ENCODE data around the gene HES4. TPM values are rescaled to one million over a fixed set of nuclear protein-coding genes. Genes with fewer than 3 reads are reported as not detected.
A peak's percentile ranks its signal among the peaks of the same experiment; 100 is the strongest.

Gene HES4
- total and polyA plus RNA-seq, 2 of the 13 experiments (the other 11 are each of a cell fraction or from before 2014, with no cell fraction given): 8.8 to 10.6 TPM

DNA sequence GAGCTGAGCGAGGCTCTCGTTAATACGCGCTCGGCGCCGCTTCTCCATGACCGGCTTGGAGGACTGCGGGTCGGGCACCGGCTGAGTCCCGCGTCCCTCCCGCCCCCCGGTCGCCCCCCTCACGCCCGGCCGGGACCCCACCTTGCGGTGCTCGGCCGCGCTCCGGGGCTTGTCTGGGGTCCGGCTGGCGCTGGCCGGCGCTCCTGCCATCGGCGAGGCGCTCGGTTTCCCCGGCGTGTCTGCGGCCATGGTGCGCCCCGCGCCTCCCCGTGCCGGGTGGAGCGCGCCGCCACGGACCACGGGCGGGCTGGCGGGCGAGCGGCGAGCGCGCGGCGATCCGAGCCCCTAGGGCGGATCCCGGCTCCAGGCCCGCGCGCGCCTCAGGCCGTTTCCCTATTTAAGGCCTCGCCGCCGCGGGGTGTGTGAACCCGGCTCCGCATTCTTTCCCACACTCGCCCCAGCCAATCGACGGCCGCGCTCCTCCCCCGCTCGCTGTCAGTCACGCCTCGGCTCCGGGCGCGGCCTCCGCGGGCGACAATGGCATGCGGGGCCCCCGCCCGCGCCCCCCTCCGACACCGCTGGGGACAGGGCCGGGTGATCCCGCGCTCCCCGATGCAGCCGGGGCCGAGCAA lies at the start of gene HES4 (continued):
- TF ChIP-seq RAD21 (CRISPR knock-in tag; IDR thresholded peaks at IDR 0.05): peak; percentile 17; the same call in 1 of the 2 replicates
- TF ChIP-seq ZNF724P (CRISPR knock-in tag; IDR thresholded peaks at IDR 0.05; ENCODE audit: borderline replicate concordance): no peak
- 0 out of 2 replicates have a peak, but pooled peaks have one; percentile 4 for TF ChIP-seq SMAD3 (CRISPR knock-in tag; IDR thresholded peaks at IDR 0.05)
- 0 out of 2 replicates have a peak, but pooled peaks have one; percentile 20 for TF ChIP-seq HIVEP1 (CRISPR knock-in tag; IDR thresholded peaks at IDR 0.05)
- peak; percentile 4; the same call in 1 of the 2 replicates for TF ChIP-seq IRF2 (CRISPR knock-in tag; IDR thresholded peaks at IDR 0.05)
- no peak for TF ChIP-seq SOX13 (IDR thresholded peaks at IDR 0.05)
- peak in 1 of 2 experiments; percentile 42; a peak in 1 of 4 replicates for TF ChIP-seq SOX13 (CRISPR knock-in tag; conservative IDR thresholded peaks at IDR 0.05 in 1 of 2, IDR thresholded peaks at IDR 0.05 in 1 of 2)
- TF ChIP-seq SRF (IDR thresholded peaks at IDR 0.05; ENCODE audit: low read depth, low read length): peak; percentile 9; the same call in 1 of the 2 replicates
- peak; percentile 73; the same call in 1 of the 2 replicates for TF ChIP-seq TMF1 (CRISPR knock-in tag; IDR thresholded peaks at IDR 0.05; ENCODE audit: low read depth)
- TF ChIP-seq, protein P1, sequence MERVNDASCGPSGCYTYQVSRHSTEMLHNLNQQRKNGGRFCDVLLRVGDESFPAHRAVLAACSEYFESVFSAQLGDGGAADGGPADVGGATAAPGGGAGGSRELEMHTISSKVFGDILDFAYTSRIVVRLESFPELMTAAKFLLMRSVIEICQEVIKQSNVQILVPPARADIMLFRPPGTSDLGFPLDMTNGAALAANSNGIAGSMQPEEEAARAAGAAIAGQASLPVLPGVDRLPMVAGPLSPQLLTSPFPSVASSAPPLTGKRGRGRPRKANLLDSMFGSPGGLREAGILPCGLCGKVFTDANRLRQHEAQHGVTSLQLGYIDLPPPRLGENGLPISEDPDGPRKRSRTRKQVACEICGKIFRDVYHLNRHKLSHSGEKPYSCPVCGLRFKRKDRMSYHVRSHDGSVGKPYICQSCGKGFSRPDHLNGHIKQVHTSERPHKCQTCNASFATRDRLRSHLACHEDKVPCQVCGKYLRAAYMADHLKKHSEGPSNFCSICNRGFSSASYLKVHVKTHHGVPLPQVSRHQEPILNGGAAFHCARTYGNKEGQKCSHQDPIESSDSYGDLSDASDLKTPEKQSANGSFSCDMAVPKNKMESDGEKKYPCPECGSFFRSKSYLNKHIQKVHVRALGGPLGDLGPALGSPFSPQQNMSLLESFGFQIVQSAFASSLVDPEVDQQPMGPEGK (CRISPR knock-in tag; IDR thresholded peaks at IDR 0.05): peak; percentile 99
- TF ChIP-seq, protein P2, sequence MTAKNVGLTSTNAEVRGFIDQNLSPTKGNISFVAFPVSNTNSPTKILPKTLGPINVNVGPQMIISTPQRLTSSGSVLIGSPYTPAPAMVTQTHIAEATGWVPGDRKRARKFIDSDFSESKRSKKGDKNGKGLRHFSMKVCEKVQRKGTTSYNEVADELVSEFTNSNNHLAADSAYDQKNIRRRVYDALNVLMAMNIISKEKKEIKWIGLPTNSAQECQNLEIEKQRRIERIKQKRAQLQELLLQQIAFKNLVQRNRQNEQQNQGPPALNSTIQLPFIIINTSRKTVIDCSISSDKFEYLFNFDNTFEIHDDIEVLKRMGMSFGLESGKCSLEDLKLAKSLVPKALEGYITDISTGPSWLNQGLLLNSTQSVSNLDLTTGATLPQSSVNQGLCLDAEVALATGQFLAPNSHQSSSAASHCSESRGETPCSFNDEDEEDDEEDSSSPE (CRISPR knock-in tag; IDR thresholded peaks at IDR 0.05): peak; percentile 63; the same call in 1 of the 2 replicates
- no peak for TF ChIP-seq HNF4G (IDR thresholded peaks at IDR 0.05; ENCODE audit: borderline replicate concordance, low read depth, low read length)
- peak; percentile 41; the same call in 1 of the 2 replicates for TF ChIP-seq HNF4G (CRISPR knock-in tag; IDR thresholded peaks at IDR 0.05; ENCODE audit: borderline replicate concordance, low read depth)
- TF ChIP-seq ZBTB3 (CRISPR knock-in tag; IDR thresholded peaks at IDR 0.05; ENCODE audit: borderline replicate concordance, low read depth): peak; percentile 62; the same call in 1 of the 2 replicates
- TF ChIP-seq JUN (CRISPR knock-in tag; IDR thresholded peaks at IDR 0.05): peak; percentile 5; the same call in 1 of the 2 replicates
- TF ChIP-seq ZNF530 (CRISPR knock-in tag; IDR thresholded peaks at IDR 0.05; ENCODE audit: low read depth): no peak
- TF ChIP-seq ZNF441 (CRISPR knock-in tag; IDR thresholded peaks at IDR 0.05; ENCODE audit: borderline replicate concordance): peak; percentile 93
- no peak for TF ChIP-seq AHR (CRISPR knock-in tag; IDR thresholded peaks at IDR 0.05)
- 0 out of 2 replicates have a peak, but pooled peaks have one; percentile 58 for TF ChIP-seq ZC3H13 (CRISPR knock-in tag; IDR thresholded peaks at IDR 0.05)
- 0 out of 2 replicates have a peak, but pooled peaks have one; percentile 14 for TF ChIP-seq KDM3A (CRISPR knock-in tag; IDR thresholded peaks at IDR 0.05; ENCODE audit: low read depth)
- TF ChIP-seq KLF16 (CRISPR knock-in tag; IDR thresholded peaks at IDR 0.05): peak in 1 of 2 experiments; percentile 7; a peak in 1 of 4 replicates
- no peak for TF ChIP-seq ZNF788 (CRISPR knock-in tag; IDR thresholded peaks at IDR 0.05; ENCODE audit: borderline replicate concordance)
- peak; percentile 9; the same call in 1 of the 2 replicates for TF ChIP-seq ARNT2 (CRISPR knock-in tag; IDR thresholded peaks at IDR 0.05; ENCODE audit: low read depth)
- 0 out of 2 replicates have a peak, but pooled peaks have one; percentile 53 for TF ChIP-seq ZNF234 (CRISPR knock-in tag; conservative IDR thresholded peaks at IDR 0.05)
- TF ChIP-seq NR0B2 (CRISPR knock-in tag; IDR thresholded peaks at IDR 0.05): 0 out of 2 replicates have a peak, but pooled peaks have one; percentile 11
- peak; percentile 32; the same call in 1 of the 3 replicates for TF ChIP-seq MXI1 (IDR thresholded peaks at IDR 0.05; ENCODE audit: borderline replicate concordance, low read depth, low read length)
- TF ChIP-seq ZNF235 (CRISPR knock-in tag; IDR thresholded peaks at IDR 0.05; ENCODE audit: borderline replicate concordance): 0 out of 2 replicates have a peak, but pooled peaks have one; percentile 25

Data from HepG2 (cell line).